Measurements from ENCODE around the gene STK10. TPM values are rescaled to one million over a fixed set of nuclear protein-coding genes. Genes with fewer than 3 reads are reported as not detected.
A peak's percentile ranks its signal among the peaks of the same experiment; 100 is the strongest.

The STK10 gene
- polyA plus RNA-seq, 3 donors, result 21.5 to 180 (median 47.4) TPM

DNA sequence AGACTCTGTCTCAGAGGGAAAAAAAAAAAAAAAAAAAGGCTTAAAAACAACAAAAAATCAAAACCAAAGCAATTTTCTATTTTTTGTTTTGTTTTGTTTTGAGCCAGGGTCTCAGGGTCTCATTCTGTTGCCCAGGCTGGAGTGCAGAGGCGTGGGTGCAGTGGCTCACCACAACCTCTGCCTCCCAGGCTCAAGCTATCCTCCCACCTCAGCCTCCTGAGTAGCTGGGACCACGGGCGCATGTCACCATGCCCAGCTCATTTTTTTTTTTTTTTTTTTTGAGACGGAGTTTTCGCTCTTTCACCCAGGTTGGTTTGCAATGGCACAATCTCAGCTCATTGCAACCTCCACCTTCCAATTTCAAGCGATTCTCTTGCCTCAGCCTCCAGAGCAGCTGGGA lies 5.7 kb downstream of the STK10 start:
- Mint-ChIP-seq H3K27me3 (ENCODE audit: low read depth in 3 of 3) (peaks cover 0 to 4% (median 1%) of the 10 kb centered on the region in 3 donors), H3K4me1 (peaks cover 81% of the 10 kb centered on the region), H3K36me3 (peaks cover 48 to 70% of the 10 kb centered on the region in 2 donors), H3K9me3 (no peaks in the 10 kb centered on the region), H3K27ac (peak overlapping the region in 3 of 7 donors; percentile 20 to 96 (median 40)), H3K4me3 (no peak overlapping the region)
- Histone ChIP-seq H3K9ac (ENCODE audit: insufficient read depth, low read length, poor library complexity, severe bottlenecking) (no peak overlapping the region), H3K79me2 (ENCODE audit: insufficient read depth, low read length) (peaks cover 100% of the 10 kb centered on the region), H3K4me2 (replicated peaks; ENCODE audit: extremely low read depth, low read length, poor library complexity, severe bottlenecking) (no peak overlapping the region), H3K4me3 (replicated peaks in 1 of 3; ENCODE audit: low read depth in 2 of 3, low read length in 3 of 3) (no peak overlapping the region), H3K36me3 (replicated peaks in 1 of 2; ENCODE audit: control insufficient read depth in 1 of 2, insufficient read depth in 2 of 2, low read length in 2 of 2) (peaks cover 9 to 30% of the 10 kb centered on the region in 2 donors), H3K27me3 (ENCODE audit: control insufficient read depth in 2 of 2, insufficient read depth in 2 of 2, low read length in 2 of 2) (no peaks in the 10 kb centered on the region), H3K4me1 (ENCODE audit: control insufficient read depth in 1 of 2, insufficient read depth in 2 of 2, low read length in 2 of 2) (peaks cover 82 to 93% of the 10 kb centered on the region in 2 donors), H4K20me1 (ENCODE audit: insufficient read depth, low read length) (peaks cover 100% of the 10 kb centered on the region), H3K9me3 (replicated peaks in 1 of 2; ENCODE audit: control insufficient read depth in 1 of 2, insufficient read depth in 1 of 2, low read length in 2 of 2) (no peaks in the 10 kb centered on the region), H2AFZ (ENCODE audit: insufficient read depth, low read depth, low read length, poor library complexity, severe bottlenecking) (no peak overlapping the region), H3K27ac (ENCODE audit: low read depth in 1 of 2, low read length in 2 of 2) (no peak overlapping the region)
- intact Hi-C loops (cut with micrococcal nuclease), result no loop called here
- DNase-seq, result no peak
- 89% methylated on average over 3 of the region's 6 CpGs for WGBS (ENCODE audit: insufficient coverage)
- TF ChIP-seq, protein P1, sequence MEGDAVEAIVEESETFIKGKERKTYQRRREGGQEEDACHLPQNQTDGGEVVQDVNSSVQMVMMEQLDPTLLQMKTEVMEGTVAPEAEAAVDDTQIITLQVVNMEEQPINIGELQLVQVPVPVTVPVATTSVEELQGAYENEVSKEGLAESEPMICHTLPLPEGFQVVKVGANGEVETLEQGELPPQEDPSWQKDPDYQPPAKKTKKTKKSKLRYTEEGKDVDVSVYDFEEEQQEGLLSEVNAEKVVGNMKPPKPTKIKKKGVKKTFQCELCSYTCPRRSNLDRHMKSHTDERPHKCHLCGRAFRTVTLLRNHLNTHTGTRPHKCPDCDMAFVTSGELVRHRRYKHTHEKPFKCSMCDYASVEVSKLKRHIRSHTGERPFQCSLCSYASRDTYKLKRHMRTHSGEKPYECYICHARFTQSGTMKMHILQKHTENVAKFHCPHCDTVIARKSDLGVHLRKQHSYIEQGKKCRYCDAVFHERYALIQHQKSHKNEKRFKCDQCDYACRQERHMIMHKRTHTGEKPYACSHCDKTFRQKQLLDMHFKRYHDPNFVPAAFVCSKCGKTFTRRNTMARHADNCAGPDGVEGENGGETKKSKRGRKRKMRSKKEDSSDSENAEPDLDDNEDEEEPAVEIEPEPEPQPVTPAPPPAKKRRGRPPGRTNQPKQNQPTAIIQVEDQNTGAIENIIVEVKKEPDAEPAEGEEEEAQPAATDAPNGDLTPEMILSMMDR (IDR thresholded peaks at IDR 0.05), result no peak

DNA sequence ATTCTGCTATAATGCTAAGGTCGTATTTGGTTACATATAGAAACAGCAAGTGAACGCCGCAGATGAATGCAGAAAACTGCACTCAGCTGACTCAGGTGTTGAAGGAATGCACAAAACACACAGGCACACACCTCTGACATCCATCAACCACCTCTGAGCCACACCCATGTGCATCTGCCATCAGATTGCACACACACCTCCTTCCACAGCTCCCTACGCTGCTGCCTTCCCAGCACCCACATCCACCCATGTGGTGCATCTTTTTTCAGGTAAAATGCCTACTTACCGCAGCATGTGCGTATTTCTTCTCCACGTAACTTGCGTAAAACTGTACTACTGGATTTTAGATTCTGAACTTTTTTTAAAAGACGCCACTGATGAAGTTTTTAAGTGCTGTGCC lies 7.1 kb downstream of the STK10 start:
- TF ChIP-seq, protein P1 (IDR thresholded peaks at IDR 0.05), result no peak
- Mint-ChIP-seq H3K4me1 (peaks cover 94% of the 10 kb centered on the region), H3K9me3 (no peaks in the 10 kb centered on the region), H3K36me3 (peaks cover 54 to 77% of the 10 kb centered on the region in 2 donors), H3K4me3 (peak overlapping the region; percentile 31 to 48), H3K27ac (peak overlapping the region in 6 of 7 donors; percentile 50 to 98 (median 97)), H3K27me3 (ENCODE audit: low read depth in 3 of 3) (peaks cover 0 to 4% (median 0%) of the 10 kb centered on the region in 3 donors)
- Histone ChIP-seq H4K20me1 (ENCODE audit: insufficient read depth, low read length) (peaks cover 100% of the 10 kb centered on the region), H3K79me2 (ENCODE audit: insufficient read depth, low read length) (peaks cover 100% of the 10 kb centered on the region), H3K36me3 (replicated peaks in 1 of 2; ENCODE audit: control insufficient read depth in 1 of 2, insufficient read depth in 2 of 2, low read length in 2 of 2) (peaks cover 9 to 30% of the 10 kb centered on the region in 2 donors), H3K9ac (ENCODE audit: insufficient read depth, low read length, poor library complexity, severe bottlenecking) (no peak overlapping the region), H3K4me1 (ENCODE audit: control insufficient read depth in 1 of 2, insufficient read depth in 2 of 2, low read length in 2 of 2) (peaks cover 88 to 100% of the 10 kb centered on the region in 2 donors), H3K4me3 (replicated peaks in 1 of 3; ENCODE audit: low read depth in 2 of 3, low read length in 3 of 3) (peak overlapping the region in 1 of 3 experiments; percentile 35), H2AFZ (ENCODE audit: insufficient read depth, low read depth, low read length, poor library complexity, severe bottlenecking) (no peak overlapping the region), H3K27ac (ENCODE audit: low read depth in 1 of 2, low read length in 2 of 2) (peak overlapping the region in 1 of 2 donors; percentile 40), H3K4me2 (replicated peaks; ENCODE audit: extremely low read depth, low read length, poor library complexity, severe bottlenecking) (peak overlapping the region; percentile 20), H3K9me3 (replicated peaks in 1 of 2; ENCODE audit: control insufficient read depth in 1 of 2, insufficient read depth in 1 of 2, low read length in 2 of 2) (no peaks in the 10 kb centered on the region), H3K27me3 (ENCODE audit: control insufficient read depth in 2 of 2, insufficient read depth in 2 of 2, low read length in 2 of 2) (no peaks in the 10 kb centered on the region)
- 94% methylated on average over 7 of the region's 9 CpGs for WGBS (ENCODE audit: insufficient coverage)
- DNase-seq, result no peak
- intact Hi-C loops (cut with micrococcal nuclease), result no loop called here
